ENCODE results near the gene NLRP3. TPM values are rescaled to one million over a fixed set of nuclear protein-coding genes. Genes with fewer than 3 reads are reported as not detected.

NLRP3 gene
- total and polyA plus RNA-seq, 10 of the 15 experiments (the other 5 are each of a cell fraction or from before 2014, with no cell fraction given) = 1.8 to 10.4 (median 5.0) TPM

GRCh38 chr1:247440001-247440620 is 24.1 kb downstream of the NLRP3 start (continued):
- TF ChIP-seq, protein P1, sequence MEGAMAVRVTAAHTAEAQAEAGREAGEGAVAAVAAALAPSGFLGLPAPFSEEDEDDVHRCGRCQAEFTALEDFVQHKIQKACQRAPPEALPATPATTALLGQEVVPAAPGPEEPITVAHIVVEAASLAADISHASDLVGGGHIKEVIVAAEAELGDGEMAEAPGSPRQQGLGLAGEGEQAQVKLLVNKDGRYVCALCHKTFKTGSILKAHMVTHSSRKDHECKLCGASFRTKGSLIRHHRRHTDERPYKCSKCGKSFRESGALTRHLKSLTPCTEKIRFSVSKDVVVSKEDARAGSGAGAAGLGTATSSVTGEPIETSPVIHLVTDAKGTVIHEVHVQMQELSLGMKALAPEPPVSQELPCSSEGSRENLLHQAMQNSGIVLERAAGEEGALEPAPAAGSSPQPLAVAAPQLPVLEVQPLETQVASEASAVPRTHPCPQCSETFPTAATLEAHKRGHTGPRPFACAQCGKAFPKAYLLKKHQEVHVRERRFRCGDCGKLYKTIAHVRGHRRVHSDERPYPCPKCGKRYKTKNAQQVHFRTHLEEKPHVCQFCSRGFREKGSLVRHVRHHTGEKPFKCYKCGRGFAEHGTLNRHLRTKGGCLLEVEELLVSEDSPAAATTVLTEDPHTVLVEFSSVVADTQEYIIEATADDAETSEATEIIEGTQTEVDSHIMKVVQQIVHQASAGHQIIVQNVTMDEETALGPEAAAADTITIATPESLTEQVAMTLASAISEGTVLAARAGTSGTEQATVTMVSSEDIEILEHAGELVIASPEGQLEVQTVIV (IDR thresholded peaks at IDR 0.05; ENCODE audit: borderline replicate concordance, partially characterized antibody) = no peak
- TF ChIP-seq TARDBP (IDR thresholded peaks at IDR 0.05; ENCODE audit: borderline replicate concordance) = 0 out of 2 replicates have a peak, but pooled peaks have one; percentile 12
- TF ChIP-seq, protein P2, sequence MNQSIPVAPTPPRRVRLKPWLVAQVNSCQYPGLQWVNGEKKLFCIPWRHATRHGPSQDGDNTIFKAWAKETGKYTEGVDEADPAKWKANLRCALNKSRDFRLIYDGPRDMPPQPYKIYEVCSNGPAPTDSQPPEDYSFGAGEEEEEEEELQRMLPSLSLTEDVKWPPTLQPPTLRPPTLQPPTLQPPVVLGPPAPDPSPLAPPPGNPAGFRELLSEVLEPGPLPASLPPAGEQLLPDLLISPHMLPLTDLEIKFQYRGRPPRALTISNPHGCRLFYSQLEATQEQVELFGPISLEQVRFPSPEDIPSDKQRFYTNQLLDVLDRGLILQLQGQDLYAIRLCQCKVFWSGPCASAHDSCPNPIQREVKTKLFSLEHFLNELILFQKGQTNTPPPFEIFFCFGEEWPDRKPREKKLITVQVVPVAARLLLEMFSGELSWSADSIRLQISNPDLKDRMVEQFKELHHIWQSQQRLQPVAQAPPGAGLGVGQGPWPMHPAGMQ (IDR thresholded peaks at IDR 0.05; ENCODE audit: borderline replicate concordance) = no peak
- peak; percentile 53; the same call in 1 of the 2 replicates for TF ChIP-seq ZNF384 (IDR thresholded peaks at IDR 0.05; ENCODE audit: borderline replicate concordance, low read depth, low read length)
- TF ChIP-seq SREBF1 (IDR thresholded peaks at IDR 0.05; ENCODE audit: low read length) = no peak
- TF ChIP-seq KLF5 (IDR thresholded peaks at IDR 0.05; ENCODE audit: partially characterized antibody) = peak; percentile 78
- no peak for TF ChIP-seq E2F8 (IDR thresholded peaks at IDR 0.05; ENCODE audit: low read depth, partially characterized antibody)
- TF ChIP-seq RCOR1 (conservative IDR thresholded peaks at IDR 0.05; ENCODE audit: low read depth, low read length) = no peak
- peak; percentile 86; the same call in 1 of the 2 replicates for TF ChIP-seq EED (IDR thresholded peaks at IDR 0.05; ENCODE audit: low read depth)
- no peak for TF ChIP-seq IRF3 (IDR thresholded peaks at IDR 0.05)
- TF ChIP-seq STAT3 (IDR thresholded peaks at IDR 0.05; ENCODE audit: low read depth, low read length) = peak; percentile 80; the same call in 1 of the 2 replicates
- TF ChIP-seq HCFC1 (IDR thresholded peaks at IDR 0.05; ENCODE audit: low read length) = no peak
- peak; percentile 69; the same call in 1 of the 2 replicates for TF ChIP-seq TCF12 (IDR thresholded peaks at IDR 0.05; ENCODE audit: low read depth, low read length)
- TF ChIP-seq SMAD1 (IDR thresholded peaks at IDR 0.05; ENCODE audit: low read depth, partially characterized antibody) = no peak
- TF ChIP-seq, protein P3, sequence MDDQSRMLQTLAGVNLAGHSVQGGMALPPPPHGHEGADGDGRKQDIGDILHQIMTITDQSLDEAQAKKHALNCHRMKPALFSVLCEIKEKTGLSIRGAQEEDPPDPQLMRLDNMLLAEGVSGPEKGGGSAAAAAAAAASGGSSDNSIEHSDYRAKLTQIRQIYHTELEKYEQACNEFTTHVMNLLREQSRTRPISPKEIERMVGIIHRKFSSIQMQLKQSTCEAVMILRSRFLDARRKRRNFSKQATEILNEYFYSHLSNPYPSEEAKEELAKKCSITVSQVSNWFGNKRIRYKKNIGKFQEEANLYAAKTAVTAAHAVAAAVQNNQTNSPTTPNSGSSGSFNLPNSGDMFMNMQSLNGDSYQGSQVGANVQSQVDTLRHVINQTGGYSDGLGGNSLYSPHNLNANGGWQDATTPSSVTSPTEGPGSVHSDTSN (IDR thresholded peaks at IDR 0.05; ENCODE audit: insufficient replicate concordance, low read depth, low read length) = peak; percentile 2
- no peak for TF ChIP-seq RFX5 (IDR thresholded peaks at IDR 0.05; ENCODE audit: low read depth, low read length)
- no peak for TF ChIP-seq PML (IDR thresholded peaks at IDR 0.05; ENCODE audit: low read length)
- TF ChIP-seq EZH2 (IDR thresholded peaks at IDR 0.05; ENCODE audit: borderline replicate concordance, control insufficient read depth, low read depth, low read length) = no peak
- no peak; the same call in 1 of the 2 replicates for TF ChIP-seq MXI1 (IDR thresholded peaks at IDR 0.05; ENCODE audit: low read depth, low read length)
- TF ChIP-seq, protein P4, sequence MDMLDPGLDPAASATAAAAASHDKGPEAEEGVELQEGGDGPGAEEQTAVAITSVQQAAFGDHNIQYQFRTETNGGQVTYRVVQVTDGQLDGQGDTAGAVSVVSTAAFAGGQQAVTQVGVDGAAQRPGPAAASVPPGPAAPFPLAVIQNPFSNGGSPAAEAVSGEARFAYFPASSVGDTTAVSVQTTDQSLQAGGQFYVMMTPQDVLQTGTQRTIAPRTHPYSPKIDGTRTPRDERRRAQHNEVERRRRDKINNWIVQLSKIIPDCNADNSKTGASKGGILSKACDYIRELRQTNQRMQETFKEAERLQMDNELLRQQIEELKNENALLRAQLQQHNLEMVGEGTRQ (IDR thresholded peaks at IDR 0.05; ENCODE audit: borderline replicate concordance, low read depth, low read length) = no peak
- TF ChIP-seq NBN (IDR thresholded peaks at IDR 0.05) = peak; percentile 90
